MV-4-11 (cell line): ENCODE measurements around the gene FGFR3.

Experiments used
- DNase-seq: peaks from one replicate; lab custom pipeline; 2025; lab: John Stamatoyannopoulos, UW

FGFR3 gene

GRCh38 chr4:1802720-1803522 lies 9.8 kb downstream of the FGFR3 start:
- DNase-seq, result no peak

- DNase-seq, result no peak
Observed at GRCh38 chr4:1803523-1804423, 10.7 kb downstream of the FGFR3 start.

GRCh38 chr4:1804638-1805492 lies 11.8 kb downstream of the FGFR3 start:
- no peak for DNase-seq

- no peak for DNase-seq
Observed at GRCh38 chr4:1805493-1806222, 12.6 kb downstream of the FGFR3 start.

GRCh38 chr4:1806223-1806564 lies 13.1 kb downstream of the FGFR3 start:
- no peak for DNase-seq

- no peak for DNase-seq
Observed at GRCh38 chr4:1806596-1807331, 13.7 kb downstream of the FGFR3 start.

- no peak for DNase-seq
Observed at GRCh38 chr4:1807332-1807777, 14.3 kb downstream of the FGFR3 start.

DNA sequence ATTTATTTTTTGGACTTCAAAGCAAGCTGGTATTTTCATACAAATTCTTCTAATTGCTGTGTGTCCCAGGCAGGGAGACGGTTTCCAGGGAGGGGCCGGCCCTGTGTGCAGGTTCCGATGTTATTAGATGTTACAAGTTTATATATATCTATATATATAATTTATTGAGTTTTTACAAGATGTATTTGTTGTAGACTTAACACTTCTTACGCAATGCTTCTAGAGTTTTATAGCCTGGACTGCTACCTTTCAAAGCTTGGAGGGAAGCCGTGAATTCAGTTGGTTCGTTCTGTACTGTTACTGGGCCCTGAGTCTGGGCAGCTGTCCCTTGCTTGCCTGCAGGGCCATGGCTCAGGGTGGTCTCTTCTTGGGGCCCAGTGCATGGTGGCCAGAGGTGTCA lies 15.3 kb downstream of the FGFR3 start:
- DNase-seq, result no peak

GRCh38 chr4:1808851-1809753 lies 16.0 kb downstream of the FGFR3 start:
- no peak for DNase-seq

- DNase-seq, result peak; percentile 41
Observed at GRCh38 chr4:1809754-1810502, 16.8 kb downstream of the FGFR3 start.

- DNase-seq, result no peak
Observed at GRCh38 chr4:1810765-1811164, 17.7 kb downstream of the FGFR3 start.

DNA sequence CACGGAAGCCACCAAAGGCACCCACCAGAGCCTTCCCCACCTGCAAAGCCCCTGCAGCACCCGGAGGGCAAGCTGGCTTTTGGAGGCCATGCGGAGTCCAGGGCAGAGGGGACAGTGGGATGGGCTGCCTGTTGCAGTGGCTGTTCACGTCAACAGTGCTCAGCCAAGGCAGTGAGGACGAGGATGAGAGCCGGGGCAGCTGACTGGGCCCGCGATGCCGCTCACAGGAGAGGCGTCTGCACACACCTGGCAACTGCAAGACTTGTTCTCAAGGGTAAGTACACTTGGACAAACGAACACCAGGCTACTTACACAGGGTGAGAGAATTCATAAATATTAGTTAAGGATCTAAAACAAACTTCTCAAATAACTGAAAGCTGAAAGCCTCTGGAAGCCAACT lies 19.6 kb downstream of the FGFR3 start:
- no peak for DNase-seq

DNA sequence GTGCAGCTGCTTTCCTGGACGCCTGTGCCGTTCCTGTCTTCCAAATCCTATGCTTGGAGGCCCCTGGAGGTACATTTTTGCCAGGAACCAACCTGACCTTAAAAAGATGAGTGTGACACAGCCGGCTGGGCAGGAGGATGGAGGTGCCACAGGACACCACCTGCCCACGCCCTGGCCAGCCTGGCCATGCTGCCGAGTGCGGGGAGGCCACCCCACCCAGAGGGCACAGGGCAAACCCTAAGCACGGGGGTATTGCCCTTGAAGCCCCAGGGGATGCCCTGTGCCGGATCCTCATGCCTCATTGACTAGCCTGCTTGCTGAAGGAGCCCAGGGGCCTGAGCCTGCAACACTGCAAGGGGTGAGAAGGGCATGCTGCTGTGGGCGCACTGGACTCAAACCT lies 20.1 kb downstream of the FGFR3 start:
- DNase-seq, result no peak

DNA sequence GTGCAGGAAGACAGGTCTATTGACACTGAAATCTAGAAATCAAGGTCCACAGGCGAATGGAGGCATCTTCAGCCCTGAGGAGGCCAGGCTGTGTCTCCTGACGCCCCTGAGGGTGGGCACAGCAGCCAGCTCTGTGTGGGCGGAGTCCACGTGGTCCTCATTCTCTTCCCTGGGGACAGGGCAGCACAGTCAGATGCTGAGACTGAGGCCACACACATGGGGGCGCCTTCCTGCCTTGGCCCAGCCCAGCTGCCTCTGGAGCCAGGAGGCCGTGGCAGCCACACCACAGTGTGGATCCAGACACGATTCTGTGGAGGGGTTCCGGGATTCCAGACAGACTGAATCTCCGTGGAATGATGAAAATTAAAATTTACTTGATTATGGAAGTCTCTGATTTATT lies 20.8 kb downstream of the FGFR3 start:
- DNase-seq, result no peak

GRCh38 chr4:1814453-1814852 lies 21.4 kb downstream of the FGFR3 start:
- no peak for DNase-seq

GRCh38 chr4:1815096-1815996 lies 22.3 kb downstream of the FGFR3 start:
- no peak for DNase-seq

DNA sequence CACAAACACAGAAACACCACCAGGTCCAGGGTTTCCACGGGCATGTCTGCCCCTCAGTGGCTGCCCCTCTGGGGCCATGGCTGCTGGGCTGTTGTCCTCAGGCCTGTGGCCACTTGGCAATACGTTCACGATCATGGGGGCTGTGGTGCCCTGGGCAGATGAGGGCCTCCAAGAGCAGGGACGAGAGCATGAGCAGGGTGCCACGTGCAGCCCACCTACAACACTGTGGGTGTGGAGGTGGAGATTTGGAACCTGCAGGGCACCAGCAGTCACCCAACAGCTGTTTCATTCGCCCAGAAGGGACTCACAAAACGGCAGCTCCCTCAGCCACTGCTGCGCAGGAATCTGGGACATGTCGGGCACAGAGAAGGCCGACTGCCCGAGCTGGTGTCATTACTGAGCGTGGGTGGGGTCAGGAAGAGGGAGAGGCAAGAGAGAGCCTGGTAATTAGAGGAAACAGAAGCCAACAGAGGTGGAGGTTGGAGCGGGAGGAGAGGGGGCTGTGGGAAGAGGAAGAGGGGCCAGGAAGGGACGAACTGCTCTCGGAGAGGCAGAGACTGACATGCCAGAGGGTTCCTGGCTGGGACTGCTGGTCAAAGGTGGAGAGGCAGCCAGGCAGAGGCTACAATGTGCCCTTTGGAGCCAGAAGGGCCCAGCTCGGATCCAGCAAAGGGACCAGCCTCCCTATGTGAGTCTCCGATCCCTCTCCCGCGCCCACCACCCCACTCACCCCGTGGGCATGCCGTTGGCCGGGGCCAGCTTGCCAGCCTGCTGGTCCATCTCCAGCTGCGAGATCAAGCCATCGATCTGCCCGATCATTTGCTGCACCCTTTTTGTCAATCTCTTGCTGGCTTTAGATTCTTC lies 23.1 kb downstream of the FGFR3 start:
- no peak for DNase-seq
